T-helper 2 cell treated with Interferon-gamma antibody and Interleukin-4, amounts not matched to agents 100 ng/mL and 5 ng/mL, for 36 hours (primary cell): ENCODE data around the gene ZCRB1. TPM values are rescaled to one million over a fixed set of nuclear protein-coding genes. Genes with fewer than 3 reads are reported as not detected.

ENCODE experiments used
- intact Hi-C: fragments of 100-400 bp; cut with micrococcal nuclease; formaldehyde crosslinking; loops from one replicate; pipeline ENCODE4 v1.15.1; 2023
- total RNA-seq: library from RNA; stranded (reverse); gene quantifications from 2 replicates; pipeline ENCODE4 v1.2.3, GENCODE V29; 2022

ZCRB1 gene
- total RNA-seq, 1 donor from 2014 or later = 45.5 TPM

DNA sequence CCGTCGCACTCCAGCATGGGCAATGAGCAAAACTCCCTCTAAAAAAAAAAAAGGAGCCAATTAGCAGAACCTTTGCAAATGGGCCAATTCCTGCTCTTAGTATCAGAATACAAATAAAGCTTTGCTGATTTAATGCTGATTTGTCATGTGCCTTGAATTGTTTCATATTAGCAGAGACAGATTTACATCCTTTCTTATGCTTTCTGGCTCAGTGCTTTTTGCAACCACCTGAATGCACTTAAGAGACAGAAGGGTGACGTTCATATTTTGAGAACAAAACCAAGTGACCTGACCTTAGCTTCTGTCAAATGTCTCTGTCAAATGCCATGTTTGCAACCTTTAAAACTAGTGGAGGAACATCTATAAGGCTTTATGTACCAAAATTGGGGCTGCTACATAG lies 44.0 kb downstream of the ZCRB1 start:
- intact Hi-C loops = no loop called here

DNA sequence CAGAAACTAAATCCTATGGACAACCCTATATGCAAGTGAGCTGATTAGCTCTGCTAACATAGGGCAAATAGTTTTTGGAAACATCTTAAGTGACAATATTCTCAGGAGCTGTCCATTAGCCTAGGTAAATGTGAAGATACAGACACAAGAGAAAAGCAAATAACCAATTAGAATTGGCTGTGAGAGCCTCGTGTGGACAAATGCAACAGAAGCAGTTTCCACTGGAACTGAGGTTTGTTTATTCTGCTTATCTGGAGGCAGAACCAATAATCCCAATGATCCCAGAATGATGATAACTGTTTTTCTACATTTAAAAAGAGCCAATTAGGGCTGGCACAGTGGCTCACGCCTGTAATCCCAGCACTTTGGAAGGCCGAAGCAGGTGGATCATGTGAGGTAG lies 44.6 kb downstream of the ZCRB1 start:
- intact Hi-C loops = no loop called here

- intact Hi-C loops = no loop called here
Measured at GRCh38 chr12:42278128-42278510, 47.8 kb downstream of the ZCRB1 start.

DNA sequence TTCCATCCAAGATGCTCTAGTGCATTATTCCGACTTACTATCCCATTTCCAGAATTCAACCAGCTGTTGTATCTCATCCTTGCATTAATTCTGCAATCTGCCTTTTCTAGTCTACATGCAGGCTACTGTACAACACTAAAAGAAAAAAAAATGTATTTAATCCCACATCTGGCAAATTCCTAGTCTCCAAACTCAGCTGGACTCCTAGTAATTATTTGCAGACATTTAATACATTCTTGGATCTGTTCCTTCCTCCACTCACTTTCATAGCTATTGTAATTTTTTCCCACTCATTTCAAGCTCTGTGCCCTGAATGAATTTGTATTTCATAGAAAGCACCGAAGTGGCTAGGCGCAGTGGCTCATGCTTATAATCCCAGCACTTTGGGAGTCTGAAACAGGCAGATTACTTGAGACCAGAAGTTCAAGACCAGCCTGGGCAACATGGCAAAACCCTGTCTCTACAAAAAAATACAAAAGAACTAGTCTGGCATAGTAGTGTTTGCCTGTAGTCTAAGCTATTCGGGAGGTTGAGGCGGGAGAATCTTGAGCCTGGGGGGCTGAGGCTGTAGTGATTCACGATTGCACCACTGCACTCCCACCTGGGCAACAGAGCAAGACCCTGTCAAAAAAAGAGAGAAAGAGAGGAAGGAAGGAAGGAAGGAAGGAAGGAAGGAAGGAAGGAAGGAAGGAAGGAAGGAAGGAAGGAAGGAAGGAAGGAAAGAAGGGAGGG lies 48.3 kb downstream of the ZCRB1 start:
- intact Hi-C loops = no loop called here

DNA sequence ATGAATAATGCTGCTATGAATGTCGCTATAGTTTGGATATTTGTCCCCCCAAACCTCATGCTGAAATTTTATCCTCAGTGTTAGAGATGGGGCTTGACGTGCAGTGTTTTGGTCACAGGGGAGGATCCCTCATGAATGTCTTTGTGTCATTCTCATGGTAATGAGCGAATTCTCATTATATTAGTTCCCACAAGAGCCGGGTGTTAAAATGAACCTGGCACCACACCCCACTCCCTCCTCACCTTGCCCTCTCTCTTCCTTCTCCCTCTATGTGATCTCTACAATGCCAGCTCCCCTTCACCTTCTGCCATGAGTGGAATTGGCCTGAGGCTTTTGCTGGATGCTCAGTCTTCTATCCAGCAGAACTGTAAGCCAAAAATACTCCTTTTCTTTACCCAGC lies 50.4 kb downstream of the ZCRB1 start:
- intact Hi-C loops = no loop called here

DNA sequence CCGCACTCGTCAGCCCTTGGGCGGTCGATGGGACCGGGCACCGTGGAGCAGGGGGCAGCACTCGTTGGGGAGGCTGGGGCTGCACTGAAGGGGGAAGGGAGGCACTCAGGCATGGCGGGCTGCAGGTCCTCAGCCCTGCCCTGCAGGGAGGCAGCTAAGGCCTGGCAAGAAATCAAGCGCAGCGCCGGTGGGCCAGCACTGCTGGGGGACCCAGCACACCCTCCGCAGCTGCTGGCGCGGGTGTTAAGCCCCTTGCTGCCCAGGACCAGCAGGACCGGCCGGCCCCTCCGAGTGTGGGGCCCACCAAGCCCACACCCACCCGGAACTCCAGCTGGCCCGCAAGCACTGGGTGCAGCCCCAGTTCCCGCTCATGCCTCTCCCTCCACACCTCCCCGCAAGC lies 52.2 kb downstream of the ZCRB1 start:
- intact Hi-C loops = no loop called here

- intact Hi-C loops = no loop called here
Measured at GRCh38 chr12:42270596-42270995, 55.3 kb downstream of the ZCRB1 start.

GRCh38 chr12:42267413-42268190 lies 58.3 kb downstream of the ZCRB1 start:
- intact Hi-C loops = no loop called here

DNA sequence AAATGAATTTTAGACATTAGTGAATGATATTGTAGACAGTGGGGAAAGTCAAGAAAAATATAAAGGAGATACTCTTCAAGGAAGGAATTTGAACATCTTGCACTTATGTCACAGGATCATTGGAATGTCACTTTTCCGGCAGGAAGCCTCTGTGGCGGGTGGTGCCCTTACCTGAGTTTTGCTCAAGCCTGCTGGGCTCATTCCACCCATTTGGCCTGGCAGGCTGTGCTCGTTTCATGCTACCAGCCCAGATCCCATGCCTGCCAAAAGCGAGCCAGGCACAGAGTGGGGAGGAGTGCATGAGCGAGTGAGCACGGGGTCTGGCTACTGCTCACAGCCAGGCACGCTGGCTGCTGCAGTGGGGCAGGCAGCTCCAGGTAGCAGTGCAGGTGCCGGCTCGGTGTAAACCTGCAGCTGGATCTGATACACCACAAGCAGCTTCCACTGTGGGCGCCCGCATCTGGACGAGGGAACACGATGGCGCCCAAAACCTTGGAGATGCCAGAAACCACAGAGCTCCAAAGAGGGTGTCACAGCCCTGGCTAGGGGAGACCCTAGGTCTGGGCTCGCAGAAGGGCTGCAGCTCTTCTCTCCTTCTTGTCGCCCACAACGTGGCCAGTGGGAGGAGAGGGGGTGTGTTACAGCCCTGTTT lies 59.2 kb downstream of the ZCRB1 start:
- intact Hi-C loops = no loop called here

GRCh38 chr12:42262271-42262670 lies 63.6 kb downstream of the ZCRB1 start:
- intact Hi-C loops = no loop called here

Other genes starting within 250 kb of the ZCRB1 start
- 9.3 and 10.4 TPM in 2 replicates for gene GXYLT1, start 181.2 kb downstream of the ZCRB1 start, total RNA-seq
- gene YAF2, start 87.8 kb downstream of the ZCRB1 start, total RNA-seq = 37.0 and 38.4 TPM in 2 replicates
- gene PPHLN1, start 73 bp upstream of the ZCRB1 start, total RNA-seq = 86.1 and 91.5 TPM in 2 replicates